Lung (tissue), 12 donors: ENCODE results near the gene RNU6-9. TPM values are rescaled to one million over a fixed set of nuclear protein-coding genes. Genes with fewer than 3 reads are reported as not detected.
A peak's percentile ranks its signal among the peaks of the same experiment; 100 is the strongest.

Source experiments
- ATAC-seq: fragments of 200-7000 bp; cut with Tn5 transposase; one replicate; pipeline ENCODE4 v1.9.1; 2020; ENCODE audit warnings: moderate number of reproducible peaks; ENCODE audit not compliant: insufficient read depth, low FRiP score
- DNase-seq, 3 donors: peaks; one replicate each; pipeline ENCODE4 v3.0.0-alpha.2; 2013 to 2017
- H3K27ac ChIP-seq, 2 donors: one replicate each; pipeline ENCODE4 v1.5.1; 2013; ENCODE audit warnings: mild to moderate bottlenecking in 2 of 2, moderate library complexity in 2 of 2, control low read depth in 1 of 2, inconsistent platforms in 1 of 2, low read depth in 1 of 2, low read length in 1 of 2
- H3K27me3 ChIP-seq, 3 donors: one replicate each; pipeline ENCODE4 v1.5.1; 2013; ENCODE audit warnings: low read length in 2 of 3; ENCODE audit not compliant: control insufficient read depth in 3 of 3, insufficient read depth in 3 of 3
- H3K36me3 ChIP-seq, 4 donors: one replicate each; pipeline ENCODE4 v1.5.1; 2013; ENCODE audit warnings: low read length in 4 of 4, mild to moderate bottlenecking in 1 of 4, moderate library complexity in 1 of 4; ENCODE audit not compliant: control insufficient read depth in 4 of 4, insufficient read depth in 4 of 4
- H3K4me1 ChIP-seq, 5 donors: one replicate each; pipeline ENCODE4 v1.5.1; 2013; ENCODE audit warnings: low read length in 5 of 5, mild to moderate bottlenecking in 2 of 5, moderate library complexity in 1 of 5; ENCODE audit not compliant: control insufficient read depth in 5 of 5, insufficient read depth in 5 of 5
- H3K4me3 ChIP-seq: one replicate; pipeline ENCODE4 v1.5.1; 2013; ENCODE audit warnings: mild to moderate bottlenecking, control low read depth, moderate library complexity
- H3K9ac ChIP-seq, 2 donors: one replicate each; pipeline ENCODE4 v1.5.1; 2013; ENCODE audit warnings: low read length in 2 of 2, control low read depth in 1 of 2; ENCODE audit not compliant: insufficient read depth in 1 of 2
- H3K9me3 ChIP-seq, 4 donors: one replicate each; pipeline ENCODE4 v1.5.1; 2013; ENCODE audit warnings: low read length in 3 of 4, mild to moderate bottlenecking in 1 of 4, moderate library complexity in 1 of 4; ENCODE audit not compliant: control insufficient read depth in 4 of 4, insufficient read depth in 3 of 4
- WGBS, 2 donors: extraction: QIAGEN DNeasy Blood & Tissue Kit; methylation state at CpG; one replicate each; pipeline ENCODE4 v1.1.7; 2013; 5-methylcytosine and 5-hydroxymethylcytosine counted together
- polyA plus RNA-seq, 2 donors: library from polyadenylated mRNA; stranded (reverse); fragments of 200-250 nt; gene quantifications; one replicate each; pipeline ENCODE4 v1.2.1, GENCODE V29; 2013
- total RNA-seq, 2 donors: library from RNA; depleted of rRNA in 1 of 2; stranded (reverse); fragments of >200 nt in 1 of 2; gene quantifications; one replicate each; pipeline ENCODE4 v1.2.1, GENCODE V29; 2014 to 2021
- TF ChIP-seq, protein P1 (sequence below): IDR thresholded peaks from 2 replicates; pipeline ENCODE4 v1.5.1; 2012; ENCODE audit warnings: mild to moderate bottlenecking; ENCODE audit errors: control extremely low read depth, extremely low read depth
- donor health status: control.
- donor health status: control.
- donor health status: Bipolar disorder and iron deficiency.
- donor health status: healthy.
- donor health status: DM: yes; HTN: yes; CAD: no.

Gene RNU6-9
- total and polyA plus RNA-seq, 4 donors: not detected

DNA sequence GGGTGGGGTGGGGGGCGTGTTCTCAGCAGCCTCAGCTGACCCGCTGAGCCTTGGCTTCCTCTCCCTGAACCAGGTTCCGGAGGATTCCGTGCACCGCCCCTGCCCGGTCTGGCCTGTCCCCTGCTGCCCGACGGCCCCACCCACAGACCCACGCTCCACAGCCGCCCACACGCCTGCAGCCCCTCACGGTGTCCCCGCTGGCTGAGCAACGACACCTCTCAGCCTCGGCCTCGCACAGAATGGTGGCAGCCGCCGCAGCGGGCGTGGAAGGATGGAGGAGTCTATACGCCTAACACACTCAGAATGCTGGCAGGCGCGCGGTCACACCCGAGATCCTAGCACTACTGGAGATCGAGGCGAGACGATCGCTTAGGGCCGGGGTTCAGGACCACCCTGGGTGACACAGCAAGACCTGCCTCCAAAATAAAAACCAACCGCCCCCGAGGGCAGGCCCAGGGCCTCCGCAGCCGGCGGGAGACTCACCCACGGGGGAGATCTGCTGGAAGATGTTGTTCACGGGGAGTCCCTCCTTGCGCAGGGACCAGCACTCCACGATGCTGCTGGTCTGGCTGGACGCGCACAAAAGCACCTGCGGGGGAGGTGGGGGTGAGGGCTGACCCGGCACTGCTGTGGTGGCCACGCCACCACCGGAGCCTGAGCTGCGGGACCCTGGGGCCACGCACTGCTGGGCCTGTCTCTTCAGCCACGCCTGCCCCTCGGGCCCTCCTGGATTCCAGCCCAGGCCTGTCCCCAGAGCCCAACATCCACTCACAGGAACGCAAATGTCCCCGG, 8.7 kb upstream of the RNU6-9 start:
- Histone ChIP-seq H3K36me3 (peaks cover 0 to 76% (median 42%) of the 10 kb centered on the region in 4 donors), H3K9ac (no peak overlapping the region), H3K27me3 (no peaks in the 10 kb centered on the region), H3K27ac (peak overlapping the region in 1 of 2 donors; percentile 3), H3K4me3 (no peak overlapping the region), H3K4me1 (no peaks in the 10 kb centered on the region), H3K9me3 (peaks cover 0 to 4% (median 0%) of the 10 kb centered on the region in 4 donors)
- ATAC-seq (no peak), DNase-seq (no peak)
- TF ChIP-seq, protein P1, sequence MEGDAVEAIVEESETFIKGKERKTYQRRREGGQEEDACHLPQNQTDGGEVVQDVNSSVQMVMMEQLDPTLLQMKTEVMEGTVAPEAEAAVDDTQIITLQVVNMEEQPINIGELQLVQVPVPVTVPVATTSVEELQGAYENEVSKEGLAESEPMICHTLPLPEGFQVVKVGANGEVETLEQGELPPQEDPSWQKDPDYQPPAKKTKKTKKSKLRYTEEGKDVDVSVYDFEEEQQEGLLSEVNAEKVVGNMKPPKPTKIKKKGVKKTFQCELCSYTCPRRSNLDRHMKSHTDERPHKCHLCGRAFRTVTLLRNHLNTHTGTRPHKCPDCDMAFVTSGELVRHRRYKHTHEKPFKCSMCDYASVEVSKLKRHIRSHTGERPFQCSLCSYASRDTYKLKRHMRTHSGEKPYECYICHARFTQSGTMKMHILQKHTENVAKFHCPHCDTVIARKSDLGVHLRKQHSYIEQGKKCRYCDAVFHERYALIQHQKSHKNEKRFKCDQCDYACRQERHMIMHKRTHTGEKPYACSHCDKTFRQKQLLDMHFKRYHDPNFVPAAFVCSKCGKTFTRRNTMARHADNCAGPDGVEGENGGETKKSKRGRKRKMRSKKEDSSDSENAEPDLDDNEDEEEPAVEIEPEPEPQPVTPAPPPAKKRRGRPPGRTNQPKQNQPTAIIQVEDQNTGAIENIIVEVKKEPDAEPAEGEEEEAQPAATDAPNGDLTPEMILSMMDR: no peak
- 95 to 96% methylated on average over 51 of the region's 51 CpGs for WGBS, 2 donors

DNA sequence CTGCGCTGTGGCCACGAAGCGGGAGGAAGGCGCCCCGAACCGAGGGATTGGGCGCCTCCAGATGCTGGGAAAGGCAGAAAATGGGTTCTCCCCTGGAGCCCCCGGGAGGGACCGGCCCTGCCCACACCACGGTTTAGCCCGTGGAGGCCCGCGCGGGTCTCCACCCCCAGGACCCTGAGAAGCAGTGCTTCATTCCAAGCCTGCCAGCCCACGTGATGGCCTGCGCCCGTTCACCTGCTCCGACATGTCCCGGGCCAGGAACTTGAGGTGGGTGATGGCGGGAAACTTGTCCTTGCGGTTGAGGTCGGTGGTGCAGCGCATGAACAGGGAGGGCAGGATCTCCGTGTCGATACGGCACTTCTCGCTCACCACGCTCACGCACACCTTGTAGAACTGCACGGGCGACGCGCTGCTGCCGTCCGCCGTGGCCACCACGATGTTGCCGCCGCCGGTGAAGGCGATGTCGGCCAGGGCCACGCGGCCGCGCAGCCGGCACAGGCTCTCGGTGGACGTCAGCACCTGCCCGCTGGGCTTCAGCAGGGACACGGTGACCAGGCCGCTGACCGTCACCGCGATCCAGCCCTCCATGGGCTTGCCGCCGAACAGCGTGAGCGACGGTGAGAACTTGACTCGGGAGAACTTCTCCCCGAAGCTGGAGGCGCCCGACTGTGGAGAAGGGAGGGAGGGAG, 7.6 kb upstream of the RNU6-9 start:
- WGBS, 2 donors: 97% methylated on average over 63 to 64 of the region's 64 CpGs
- H3K4me1 ChIP-seq: no peaks in the 10 kb centered on the region
- H3K27ac ChIP-seq: no peak overlapping the region
- DNase-seq (no peak), ATAC-seq (no peak)
- TF ChIP-seq, protein P1: no peak
- H3K4me3 ChIP-seq: no peak overlapping the region
- H3K9me3 ChIP-seq: peaks cover 0 to 4% (median 0%) of the 10 kb centered on the region in 4 donors
- no peaks in the 10 kb centered on the region for H3K27me3 ChIP-seq
- no peak overlapping the region for H3K9ac ChIP-seq
- H3K36me3 ChIP-seq: peaks cover 0 to 76% (median 41%) of the 10 kb centered on the region in 4 donors

DNA sequence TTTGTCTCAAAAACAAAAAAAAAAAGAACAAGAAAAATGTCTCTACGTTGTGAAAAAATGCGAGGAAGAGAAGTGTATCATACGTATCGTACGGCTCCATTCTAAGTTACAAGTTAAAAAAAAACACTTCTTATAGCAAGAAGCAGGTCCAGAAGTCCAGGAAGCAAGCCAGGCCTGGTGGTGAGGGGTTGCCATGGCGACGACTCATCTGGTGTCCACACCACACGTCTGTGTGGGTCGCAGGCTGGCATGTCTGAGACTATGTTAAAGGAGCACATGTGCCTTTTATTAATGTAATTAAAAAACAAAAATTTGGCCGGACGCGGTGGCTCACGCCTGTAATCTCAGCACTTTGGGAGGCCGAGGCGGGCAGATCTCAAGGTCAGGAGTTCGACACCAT, 6.2 kb upstream of the RNU6-9 start:
- 86 to 88% methylated on average over 16 of the region's 16 CpGs for WGBS, 2 donors
- Histone ChIP-seq H3K27ac (no peak overlapping the region), H3K4me1 (peaks cover 0 to 4% (median 0%) of the 10 kb centered on the region in 5 donors), H3K9me3 (no peaks in the 10 kb centered on the region), H3K27me3 (no peaks in the 10 kb centered on the region), H3K4me3 (no peak overlapping the region), H3K9ac (no peak overlapping the region), H3K36me3 (peaks cover 0 to 67% (median 31%) of the 10 kb centered on the region in 4 donors)
- TF ChIP-seq, protein P1: no peak
- peak in 1 of 3 donors; percentile 40 for DNase-seq
- no peak for ATAC-seq
